SK-MEL-5 (cell line): ENCODE results near the gene CD160. TPM values are rescaled to one million over a fixed set of nuclear protein-coding genes. Genes with fewer than 3 reads are reported as not detected.
"Not testable (repeated sequence)": the region's sequence is repeated elsewhere in the genome, so short reads cannot be mapped to it uniquely, and the experiment has no call there.

ENCODE experiments used
- DNase-seq: peaks from one replicate; pipeline ENCODE4 v3.0.0-alpha.2; 2016; ENCODE audit warnings: low read depth, low spot score
- in situ Hi-C: cut with HindIII; loops from 2 replicates; pipeline ENCODE4 v1.10.0; 2016; ENCODE audit warnings: low sequenced_read_pairs, high pct_unique_total_duplicates, low pct_unique_long_range_greater_than_20kb
- polyA plus RNA-seq, 2 experiments: library from polyadenylated mRNA; depleted of rRNA; stranded (reverse); fragments of >200 nt; gene quantifications; 2 replicates each; pipeline ENCODE4 v1.2.3, GENCODE V29; 2015
- total RNA-seq: library from RNA; depleted of rRNA; stranded (reverse); fragments of >200 nt; shearing (Covaris generic); gene quantifications from 2 replicates; pipeline ENCODE4 v1.2.3, GENCODE V29; 2014; rRNA removed

CD160 gene, protein sequence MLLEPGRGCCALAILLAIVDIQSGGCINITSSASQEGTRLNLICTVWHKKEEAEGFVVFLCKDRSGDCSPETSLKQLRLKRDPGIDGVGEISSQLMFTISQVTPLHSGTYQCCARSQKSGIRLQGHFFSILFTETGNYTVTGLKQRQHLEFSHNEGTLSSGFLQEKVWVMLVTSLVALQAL
- 3.0 and 4.0 TPM in 2 replicates for total RNA-seq
- polyA plus RNA-seq (2015; cell fraction: cytosol; rRNA removed), result 1.5 and 1.7 TPM in 2 replicates
- polyA plus RNA-seq (2015; cell fraction: nucleus; rRNA removed), result 0.70 and 1.2 TPM in 2 replicates

GRCh38 chr1:145719230-145720079 is at the start of gene CD160:
TSS of gene CD160 (plus strand) at chr1:145719499. CDS start at chr1:145728328, 8,829 bp downstream.
- in situ Hi-C loops, result no loop called here
- no peak for DNase-seq

GRCh38 chr1:145670995-145671745 is 48.1 kb upstream of the CD160 start:
- in situ Hi-C loops, DNase-seq: not testable (repeated sequence)

GRCh38 chr1:145673217-145673616 is 46.1 kb upstream of the CD160 start:
- in situ Hi-C loops, DNase-seq: not testable (repeated sequence)

DNA sequence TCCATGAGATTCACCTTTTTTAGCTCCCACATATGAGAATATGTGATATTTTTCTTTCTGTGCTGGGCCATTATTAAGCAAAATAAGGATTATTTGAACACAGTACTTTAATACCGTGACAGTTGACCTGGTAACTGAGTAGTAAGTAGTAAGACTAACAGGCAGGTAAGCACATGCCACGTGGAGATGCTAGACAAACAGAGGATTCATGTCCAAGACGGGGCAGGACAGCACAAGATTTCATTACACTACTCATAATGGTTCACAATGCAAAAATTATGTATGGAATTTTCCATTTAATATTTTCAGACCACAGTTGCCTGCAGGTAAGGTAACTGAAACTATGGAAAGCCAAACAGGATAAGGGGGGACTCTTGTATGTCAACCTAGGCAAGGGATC is 34.4 kb upstream of the CD160 start:
- in situ Hi-C loops, DNase-seq: not testable (repeated sequence)

DNA sequence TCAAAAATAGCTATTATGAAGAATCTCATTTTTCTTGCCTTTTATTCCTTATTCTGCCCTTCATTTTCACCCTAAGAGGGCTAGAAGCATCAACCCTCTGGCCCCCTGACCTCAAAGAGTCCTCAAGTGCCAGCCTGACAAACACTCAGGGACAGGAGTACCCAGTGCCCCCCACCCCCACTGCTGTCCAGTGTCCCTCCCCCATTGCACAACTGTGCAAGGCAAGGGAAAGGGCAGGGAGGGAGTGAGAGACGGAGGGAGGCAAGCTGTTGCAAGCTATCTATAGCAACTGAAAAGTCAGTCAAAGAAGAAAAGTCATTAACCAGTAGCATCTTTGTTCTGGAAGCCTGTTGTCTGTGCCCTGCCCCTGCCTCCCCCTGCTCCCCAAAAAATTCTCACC is 33.2 kb upstream of the CD160 start:
- in situ Hi-C loops, DNase-seq: not testable (repeated sequence)

DNA sequence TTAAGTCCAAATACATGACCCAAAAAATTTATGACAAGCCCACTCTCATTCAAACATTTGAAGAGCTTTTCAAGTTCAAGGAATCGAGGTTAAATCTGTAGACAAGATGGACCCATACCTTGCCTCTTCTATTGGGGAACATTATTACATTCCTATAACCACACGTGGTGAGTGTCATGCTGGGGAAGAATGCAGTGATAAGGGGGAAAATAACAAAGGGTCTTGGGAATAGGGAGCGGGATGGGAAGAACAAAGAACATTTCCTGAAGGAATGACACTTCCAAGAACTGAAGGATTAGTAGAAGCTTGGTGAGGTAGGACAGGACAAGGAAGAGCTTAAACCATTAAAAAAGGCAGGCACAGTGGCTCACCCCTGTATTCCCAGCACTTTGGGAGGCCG is 31.0 kb upstream of the CD160 start:
- in situ Hi-C loops, result no loop called here
- no peak for DNase-seq

- in situ Hi-C loops, result no loop called here
- DNase-seq, result no peak
Observed at GRCh38 chr1:145688924-145689323, 30.4 kb upstream of the CD160 start.

DNA sequence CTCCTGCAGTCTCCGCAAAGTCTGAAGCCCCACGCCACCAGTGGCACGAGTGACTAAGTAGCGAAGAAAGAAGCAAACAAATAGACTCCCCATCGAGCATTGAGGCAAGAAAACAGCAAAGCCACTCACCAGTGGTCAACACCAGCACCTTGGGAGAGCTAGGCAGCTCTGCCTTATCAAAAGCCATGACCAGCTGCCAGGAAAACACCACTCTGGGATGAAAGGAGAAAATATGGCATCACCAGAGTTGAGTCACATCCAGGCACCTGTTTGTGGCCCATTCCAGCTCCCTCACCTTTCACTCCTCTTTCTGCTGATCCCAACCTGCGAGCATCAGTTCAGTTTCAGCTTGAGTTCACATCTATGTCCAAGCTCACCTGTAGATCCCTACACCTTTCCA is 29.4 kb upstream of the CD160 start:
- DNase-seq, result no peak
- in situ Hi-C loops, result no loop called here

- DNase-seq, result peak; percentile 83
- in situ Hi-C loops, result no loop called here
Observed at GRCh38 chr1:145690587-145691558, 28.4 kb upstream of the CD160 start.

DNA sequence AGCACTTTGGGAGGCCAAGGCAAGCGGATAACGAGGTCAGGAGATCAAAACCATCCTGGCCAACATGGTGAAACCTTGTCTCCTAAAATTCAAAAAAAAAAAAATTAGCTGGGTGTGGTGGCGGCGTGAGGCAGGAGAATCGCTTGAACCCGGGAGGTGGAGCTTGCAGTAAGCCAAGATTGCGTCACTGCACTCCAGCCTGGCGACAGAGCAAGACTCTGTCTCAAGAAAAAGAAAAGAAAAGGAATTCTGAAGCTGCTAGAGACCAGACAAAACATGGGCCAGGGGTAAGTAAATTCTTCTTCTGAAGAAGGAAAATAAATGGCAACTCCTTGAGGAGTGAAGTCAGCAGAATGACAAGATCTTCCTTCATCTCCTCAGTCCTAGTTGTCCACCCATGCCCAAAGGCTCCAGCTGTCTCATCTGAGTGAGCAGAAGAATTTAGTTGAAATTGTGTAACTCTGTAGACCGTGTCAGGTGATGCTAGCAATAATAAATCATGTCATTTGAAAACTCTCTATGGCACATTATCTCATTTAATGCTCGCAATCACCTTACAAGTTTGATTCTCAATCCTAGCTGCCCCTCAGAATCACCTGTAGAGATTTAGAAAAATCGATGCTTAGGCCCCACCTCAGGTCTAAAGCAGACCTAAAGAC is 26.4 kb upstream of the CD160 start:
- in situ Hi-C loops, result no loop called here
- DNase-seq, result no peak

DNA sequence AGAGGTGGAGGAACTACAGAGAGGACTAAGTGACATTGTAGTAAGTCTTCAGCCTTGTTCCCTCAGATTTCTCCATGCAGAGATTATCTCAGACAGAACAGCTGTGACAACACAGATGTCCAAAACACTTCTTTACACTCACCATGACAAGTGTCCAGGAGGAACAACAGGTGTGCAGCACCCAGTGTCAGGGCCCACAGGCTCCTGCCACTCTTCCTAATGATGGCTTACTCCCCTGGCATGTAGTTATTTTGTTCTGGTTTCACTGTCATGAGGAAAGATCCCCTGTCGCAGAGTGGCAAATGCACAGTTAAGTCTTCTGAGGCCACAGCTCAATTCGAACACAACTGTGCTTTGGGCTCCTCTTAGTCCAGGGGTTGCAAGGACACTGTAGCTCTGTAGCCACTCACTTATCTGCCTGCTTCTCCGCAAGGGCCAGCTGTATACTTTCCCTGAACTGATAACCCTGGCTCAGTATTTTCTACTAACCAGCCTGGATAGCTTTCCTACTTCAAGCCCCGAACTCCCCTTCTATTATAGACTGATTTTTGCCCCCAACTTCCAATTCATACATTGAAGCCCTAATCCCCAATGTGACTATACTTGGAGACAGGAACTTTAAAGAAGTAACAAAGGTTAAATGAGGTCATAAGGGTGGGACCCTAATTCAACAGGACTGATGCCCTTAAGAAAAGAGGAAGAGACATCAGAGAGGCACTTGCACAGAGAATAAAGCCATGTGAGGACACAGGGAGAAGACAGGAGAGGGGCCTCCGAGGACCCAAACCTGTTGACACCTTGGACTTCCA is 23.3 kb upstream of the CD160 start:
- in situ Hi-C loops, result no loop called here
- DNase-seq, result no peak

GRCh38 chr1:145696630-145696960 is 22.7 kb upstream of the CD160 start:
- in situ Hi-C loops, result no loop called here
- no peak for DNase-seq

DNA sequence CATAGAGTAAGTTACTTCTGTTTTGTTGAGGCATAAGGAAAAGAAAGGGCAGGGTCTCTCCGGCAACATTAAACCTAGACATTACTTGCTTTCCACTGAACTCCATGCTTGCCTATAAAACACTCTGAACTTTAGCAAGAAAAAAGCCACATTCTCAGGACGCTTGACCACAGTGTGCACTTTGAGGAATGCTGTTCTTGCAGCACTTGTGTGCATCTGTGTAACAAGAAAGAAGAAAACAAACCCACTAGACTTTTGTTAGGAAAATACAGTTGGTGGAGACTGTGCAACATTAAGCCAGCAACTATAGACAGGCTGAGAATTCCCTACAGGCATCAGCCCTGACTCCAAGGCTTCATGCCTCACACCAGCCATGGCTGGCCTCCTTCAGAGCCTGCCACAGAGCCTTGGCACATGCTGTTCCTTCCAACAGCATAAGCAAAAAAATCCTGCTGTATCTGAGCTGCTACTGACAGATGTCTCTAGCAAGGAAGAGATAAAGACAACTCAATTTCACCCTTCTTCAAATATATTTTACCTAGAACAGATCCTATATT is 17.9 kb upstream of the CD160 start:
- in situ Hi-C loops, result no loop called here
- no peak for DNase-seq

DNA sequence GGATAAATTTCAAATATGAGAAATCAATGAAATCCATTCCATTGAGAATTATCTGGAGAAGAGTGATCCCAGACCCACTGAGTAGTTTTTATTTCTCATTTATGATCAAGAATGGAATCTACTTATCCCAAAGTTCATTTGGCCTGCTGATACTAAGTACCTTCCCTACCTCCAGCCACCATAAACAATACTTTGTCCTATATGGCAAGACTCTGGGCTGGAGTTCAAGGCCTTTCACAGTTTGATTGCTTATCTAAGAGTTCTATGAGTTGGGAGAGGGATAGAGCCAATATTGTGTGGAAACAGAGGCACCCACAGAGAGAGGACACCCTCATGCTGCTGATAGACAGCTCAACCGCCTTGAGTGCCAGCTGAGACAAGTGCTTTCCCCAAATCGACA is 17.2 kb upstream of the CD160 start:
- in situ Hi-C loops, result no loop called here
- DNase-seq, result no peak

GRCh38 chr1:145702826-145703225 is 16.5 kb upstream of the CD160 start:
- in situ Hi-C loops, result no loop called here
- DNase-seq, result no peak

DNA sequence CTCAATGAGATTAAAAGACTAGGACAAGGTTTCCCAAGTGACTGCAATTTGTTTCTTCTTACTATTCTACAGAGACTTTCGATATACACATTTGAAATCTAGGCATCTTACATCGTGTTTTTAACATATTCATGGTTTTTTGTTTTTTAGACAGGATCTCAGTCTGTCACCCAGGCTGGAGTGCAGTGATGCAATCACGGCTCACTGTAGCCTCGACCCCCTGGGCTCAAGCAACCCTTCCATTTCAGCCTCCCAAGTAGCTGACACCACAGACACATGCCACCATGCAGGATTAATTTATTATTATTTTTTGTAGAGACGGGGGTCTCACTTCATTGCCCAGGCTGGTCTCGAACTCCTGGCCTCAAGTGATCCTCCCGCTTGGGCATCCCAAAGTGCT is 13.7 kb upstream of the CD160 start:
- no peak for DNase-seq
- in situ Hi-C loops, result no loop called here
